WI38 (cell line): ENCODE data around the gene DNLZ.

Source experiments
- H3K4me3 ChIP-seq: 2 replicates; pipeline ENCODE4 v1.5.1; 2011; ENCODE audit warnings: low read depth, mild to moderate bottlenecking, control low read depth, low read length
- TF ChIP-seq, protein P1 (sequence below): IDR thresholded peaks from 2 replicates; pipeline ENCODE4 v1.5.1; 2012; ENCODE audit warnings: low read depth, mild to moderate bottlenecking, control low read depth, low read length

Gene DNLZ

DNA sequence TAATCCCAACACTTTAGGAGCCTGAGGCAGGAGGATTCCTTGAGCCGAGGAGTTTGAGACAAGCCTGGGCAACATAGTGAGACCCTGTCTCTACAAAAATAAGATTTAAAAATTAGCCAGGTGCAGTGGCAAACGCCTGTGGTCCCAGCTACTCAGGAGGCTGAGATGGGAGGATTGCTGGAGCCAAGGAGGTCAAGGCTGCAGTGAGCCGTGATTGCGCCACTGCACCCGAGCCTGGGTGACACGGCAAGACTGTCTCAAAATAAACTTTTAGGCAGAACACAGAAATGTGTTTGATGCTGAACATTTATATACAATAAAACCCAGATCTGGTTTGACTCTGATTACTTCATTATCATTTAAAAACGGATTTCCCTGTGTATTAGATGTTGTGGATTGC, 41.9 kb upstream of the DNLZ start:
- H3K4me3 ChIP-seq: no peak overlapping the region
- TF ChIP-seq, protein P1, sequence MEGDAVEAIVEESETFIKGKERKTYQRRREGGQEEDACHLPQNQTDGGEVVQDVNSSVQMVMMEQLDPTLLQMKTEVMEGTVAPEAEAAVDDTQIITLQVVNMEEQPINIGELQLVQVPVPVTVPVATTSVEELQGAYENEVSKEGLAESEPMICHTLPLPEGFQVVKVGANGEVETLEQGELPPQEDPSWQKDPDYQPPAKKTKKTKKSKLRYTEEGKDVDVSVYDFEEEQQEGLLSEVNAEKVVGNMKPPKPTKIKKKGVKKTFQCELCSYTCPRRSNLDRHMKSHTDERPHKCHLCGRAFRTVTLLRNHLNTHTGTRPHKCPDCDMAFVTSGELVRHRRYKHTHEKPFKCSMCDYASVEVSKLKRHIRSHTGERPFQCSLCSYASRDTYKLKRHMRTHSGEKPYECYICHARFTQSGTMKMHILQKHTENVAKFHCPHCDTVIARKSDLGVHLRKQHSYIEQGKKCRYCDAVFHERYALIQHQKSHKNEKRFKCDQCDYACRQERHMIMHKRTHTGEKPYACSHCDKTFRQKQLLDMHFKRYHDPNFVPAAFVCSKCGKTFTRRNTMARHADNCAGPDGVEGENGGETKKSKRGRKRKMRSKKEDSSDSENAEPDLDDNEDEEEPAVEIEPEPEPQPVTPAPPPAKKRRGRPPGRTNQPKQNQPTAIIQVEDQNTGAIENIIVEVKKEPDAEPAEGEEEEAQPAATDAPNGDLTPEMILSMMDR: no peak

DNA sequence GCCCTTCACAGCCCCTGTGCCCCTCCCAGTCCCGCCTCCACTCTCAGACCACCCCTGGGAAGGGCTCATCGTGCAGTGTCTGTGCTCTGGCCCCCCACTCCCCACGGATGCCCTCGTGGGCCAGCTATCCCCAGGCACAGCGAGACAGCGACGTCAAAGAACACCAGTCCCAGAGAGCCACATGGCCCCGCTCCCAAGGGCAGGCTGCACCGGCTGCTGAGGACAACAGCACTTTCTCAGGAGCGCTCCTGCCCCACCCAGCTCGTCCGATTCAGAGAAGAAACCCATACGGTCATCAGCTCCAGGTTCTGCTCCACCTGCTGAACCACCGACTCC, 41.2 kb upstream of the DNLZ start:
- no peak overlapping the region for H3K4me3 ChIP-seq
- TF ChIP-seq, protein P1: no peak

DNA sequence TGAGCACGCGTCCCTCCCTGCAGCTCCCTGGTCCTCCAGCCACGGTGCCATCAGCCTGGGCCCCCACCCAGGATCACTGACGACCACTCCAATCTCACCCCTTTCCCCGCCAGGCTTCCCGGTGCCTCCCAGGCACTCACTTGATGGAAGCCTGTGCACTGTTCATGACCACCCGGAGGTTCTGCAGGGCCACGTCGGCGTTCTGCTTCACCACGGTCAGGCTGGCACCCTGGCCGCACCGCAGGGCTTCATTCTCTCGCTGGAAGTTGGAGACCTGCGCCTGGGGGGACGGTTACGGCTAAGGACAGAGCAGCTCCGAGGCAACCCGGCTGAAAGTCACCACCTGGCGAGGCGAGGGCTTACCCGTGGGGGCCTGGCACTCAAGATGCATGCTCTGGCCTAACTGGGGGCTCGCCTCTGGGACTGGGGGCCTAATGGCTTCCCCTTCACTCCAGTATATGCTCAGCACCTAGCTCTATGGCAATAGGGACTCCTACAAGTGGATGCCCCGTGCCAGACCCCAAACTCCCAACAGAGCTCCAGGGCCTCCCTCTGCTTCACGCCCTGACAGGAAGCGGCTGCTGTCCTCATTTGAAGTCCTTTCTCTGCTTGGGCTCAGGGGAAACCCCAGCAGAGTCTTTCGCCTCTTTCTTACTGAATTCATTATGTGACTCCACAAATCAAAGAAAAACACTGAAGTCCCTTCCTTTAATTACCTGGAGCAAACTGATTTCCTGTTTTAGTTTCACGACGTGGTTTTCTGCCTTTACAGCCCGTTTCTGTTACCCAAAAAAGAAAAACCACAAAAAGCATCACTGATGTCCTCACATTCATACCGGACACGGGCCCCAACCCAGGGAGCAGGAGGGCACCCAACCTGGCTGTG, 40.6 kb upstream of the DNLZ start:
- TF ChIP-seq, protein P1: no peak
- H3K4me3 ChIP-seq: no peak overlapping the region

DNA sequence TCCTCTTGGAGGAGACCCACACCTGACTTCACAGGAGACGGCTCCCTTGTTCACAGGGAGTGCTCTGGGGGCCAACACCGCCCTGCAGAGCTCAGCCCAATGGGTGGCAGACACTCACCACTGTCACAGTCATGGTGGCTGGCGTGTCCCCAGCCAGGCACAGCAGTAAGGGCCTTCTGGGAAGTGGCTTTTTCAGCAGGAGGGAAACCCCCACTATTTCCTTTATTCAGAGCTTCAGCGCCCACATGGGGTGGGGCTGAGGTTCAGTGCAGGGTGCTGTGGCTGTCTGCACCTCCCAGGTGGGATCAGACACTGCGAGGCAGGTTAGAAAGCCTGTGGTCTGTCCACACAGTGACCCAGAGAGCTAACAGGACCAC, 40.0 kb upstream of the DNLZ start:
- TF ChIP-seq, protein P1: no peak
- H3K4me3 ChIP-seq: no peak overlapping the region

DNA sequence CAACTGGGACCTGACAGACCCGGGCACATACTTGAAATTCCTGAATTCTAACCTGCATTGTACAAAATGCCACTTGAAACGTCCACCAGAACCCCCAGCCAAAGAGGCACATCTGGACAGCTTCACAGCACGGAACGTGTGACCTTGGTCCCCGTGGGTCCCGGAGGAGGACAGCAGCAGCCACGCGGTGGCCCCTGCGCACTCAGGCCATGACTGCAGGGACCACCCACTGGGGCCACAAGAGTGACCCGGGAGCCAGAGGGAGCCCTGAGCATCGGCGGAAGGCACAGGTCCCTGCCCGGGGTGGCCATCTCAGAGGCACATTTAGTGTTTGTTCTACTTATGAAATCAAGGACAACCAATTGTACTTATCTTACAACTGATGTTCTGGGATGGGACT, 38.5 kb upstream of the DNLZ start:
- no peak overlapping the region for H3K4me3 ChIP-seq
- TF ChIP-seq, protein P1: no peak

DNA sequence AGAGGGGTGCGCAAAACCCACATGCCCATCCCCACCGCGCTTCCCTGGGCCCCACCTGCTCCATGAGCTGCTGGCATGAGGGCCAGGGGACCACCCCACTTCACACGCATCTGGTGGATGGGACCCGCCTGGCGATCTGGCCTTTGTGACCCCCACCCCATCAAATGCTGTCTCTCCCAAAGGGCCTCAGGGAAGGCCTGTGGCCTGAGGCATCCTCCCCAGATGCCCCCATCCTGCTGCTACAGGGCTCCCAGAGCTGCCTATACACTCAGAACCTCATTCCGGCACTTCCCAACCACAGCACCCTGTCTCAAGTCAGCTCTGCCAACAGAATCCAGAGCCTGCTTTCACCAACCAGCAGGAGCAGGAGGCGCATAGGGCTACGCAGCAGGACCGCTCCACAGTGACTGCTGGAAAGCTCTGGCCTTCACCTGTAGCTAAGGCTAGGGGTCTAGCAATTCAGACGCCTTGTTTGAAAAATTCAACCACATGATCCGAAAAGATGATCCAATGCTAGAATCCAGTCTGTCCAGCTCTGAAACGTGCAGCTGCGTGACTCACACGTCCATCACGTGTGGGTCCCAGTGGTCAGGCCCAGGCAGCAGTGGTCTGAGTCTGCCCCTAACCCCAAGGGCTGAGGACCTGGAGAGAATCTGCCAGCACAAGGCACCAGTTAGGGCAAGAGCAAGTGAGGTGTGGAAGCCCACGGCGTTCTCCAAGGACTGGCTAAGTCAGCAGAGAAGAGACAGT, 37.8 kb upstream of the DNLZ start:
- TF ChIP-seq, protein P1: no peak
- H3K4me3 ChIP-seq: no peak overlapping the region
